K562 (cell line): ENCODE data around the gene MPND. TPM values are rescaled to one million over a fixed set of nuclear protein-coding genes. Genes with fewer than 3 reads are reported as not detected.

Experiments used
- ATAC-seq: fragments of 200-7000 bp; cut with Tn5 transposase; 3 replicates; pipeline ENCODE4 v1.9.1; 2020; ENCODE audit warnings: moderate library complexity
- BruUV-seq: library from RNA; stranded (reverse); fragments of 400-500 nt; replicated peaks from 2 replicates; lab custom pipeline; 2021; lab: Mats Ljungman, UMichigan
- CTCF ChIA-PET: fragments of 300-600 bp; formaldehyde crosslinking; extraction: SDS; loops from one replicate; lab custom pipeline; 2021; ENCODE audit warnings: low intra/inter-chr PET ratio; lab: Yijun Ruan, JAX
- POLR2A ChIA-PET: fragments of 300-600, 350-650 bp; sonication (Branson Sonifier 250); formaldehyde crosslinking; extraction: SDS; loops from one replicate; lab custom pipeline; 2021; ENCODE audit warnings: antibody characterized with exemption, inconsistent platforms; lab: Yijun Ruan, JAX
- DNase-seq, 4 experiments: peaks; one replicate each; pipeline versions ENCODE4 v3.0.0 to v3.0.0-alpha.2; 2011 to 2018; ENCODE audit warnings: low spot score in 3 of 4, mixed read lengths in 3 of 4; ENCODE audit errors: extremely low read depth in 1 of 4
- FAIRE-seq: peaks from 2 replicates; lab custom pipeline; 2011; peaks lifted over from hg19 to GRCh38; lab: Jason Lieb, UNC
- H2AFZ ChIP-seq: 2 replicates; pipeline ENCODE4 v1.6.0; 2011; ENCODE audit warnings: low read depth, low read length, control low read depth, inconsistent platforms
- H3K27ac ChIP-seq: fragments of 200-600 bp; 3 replicates; pipeline ENCODE4 v1.8.0; 2011; ENCODE audit warnings: low read depth, mild to moderate bottlenecking, control low read depth, inconsistent platforms, low read length, moderate library complexity, mixed read lengths; ENCODE audit errors: extremely low read depth
- H3K27me3 ChIP-seq, 2 experiments: fragments of 300-600 bp in 1 of 2; 2 replicates in 1 of 2; 3 replicates in 1 of 2; pipeline versions ENCODE4 v1.6.0 to v1.8.0; 2011; ENCODE audit warnings: inconsistent platforms in 2 of 2, low read length in 2 of 2, mild to moderate bottlenecking in 1 of 2, mixed read lengths in 1 of 2, moderate library complexity in 1 of 2; ENCODE audit not compliant: control insufficient read depth in 2 of 2, insufficient read depth in 2 of 2
- H3K36me3 ChIP-seq: fragments of 300-600 bp; 3 replicates; pipeline ENCODE4 v1.8.0; 2011; ENCODE audit warnings: mild to moderate bottlenecking, low read length, inconsistent platforms; ENCODE audit not compliant: control insufficient read depth, insufficient read depth
- H3K4me1 ChIP-seq, 2 experiments: fragments of 200-600 bp in 1 of 2; replicated peaks in 1 of 2; 2 replicates in 1 of 2; 3 replicates in 1 of 2; pipeline versions ENCODE4 v1.5.1 to v1.8.0; 2011; ENCODE audit warnings: inconsistent platforms in 2 of 2, low read length in 2 of 2, mild to moderate bottlenecking in 1 of 2, mixed read lengths in 1 of 2, moderate library complexity in 1 of 2; ENCODE audit not compliant: control insufficient read depth in 2 of 2, insufficient read depth in 2 of 2
- H3K4me2 ChIP-seq: 2 replicates; pipeline ENCODE4 v1.6.1; 2011; ENCODE audit warnings: low read length, control low read depth, inconsistent platforms, mixed read lengths; ENCODE audit not compliant: insufficient read depth
- H3K4me3 ChIP-seq: fragments of 200-600 bp; sonication (generic), shearing (Covaris generic); 2 replicates; pipeline ENCODE4 v1.5.1; 2016; ENCODE audit warnings: control low read depth, inconsistent platforms
- H3K79me2 ChIP-seq: fragments of 200-600 bp; 3 replicates; pipeline ENCODE4 v1.8.0; 2011; ENCODE audit warnings: low read length, inconsistent platforms; ENCODE audit not compliant: control insufficient read depth, insufficient read depth
- H3K9ac ChIP-seq, 2 experiments: 2 replicates each; pipeline versions ENCODE4 v1.6.0 to v1.6.1; 2011; ENCODE audit warnings: low read depth in 2 of 2, low read length in 2 of 2, control low read depth in 1 of 2, inconsistent platforms in 1 of 2, mild to moderate bottlenecking in 1 of 2, mixed read lengths in 1 of 2; ENCODE audit not compliant: insufficient read depth in 1 of 2
- H3K9me1 ChIP-seq: one replicate; pipeline ENCODE4 v1.6.0; 2011; ENCODE audit warnings: inconsistent platforms, mild to moderate bottlenecking, low read length, moderate library complexity; ENCODE audit not compliant: control insufficient read depth, insufficient read depth
- H3K9me3 ChIP-seq: replicated peaks from 2 replicates; pipeline ENCODE4 v1.5.1; 2011; ENCODE audit warnings: low read depth, low read length, inconsistent platforms; ENCODE audit not compliant: control insufficient read depth, insufficient read depth
- H4K20me1 ChIP-seq: replicated peaks from 2 replicates; pipeline ENCODE4 v1.6.1; 2011; ENCODE audit warnings: low read length, inconsistent platforms, mixed read lengths; ENCODE audit not compliant: control insufficient read depth, insufficient read depth
- CREM ChIP-seq: IDR thresholded peaks from 2 replicates; pipeline ENCODE4 v1.6.1; 2014; ENCODE audit warnings: antibody characterized with exemption, low read depth
- HNRNPLL ChIP-seq: fragments of 200-400 bp; formaldehyde crosslinking; IDR thresholded peaks from 2 replicates; pipeline ENCODE4 v1.6.1; 2017; ENCODE audit warnings: low read length, low read depth, mild to moderate bottlenecking; ENCODE audit not compliant: poor library complexity, severe bottlenecking
- ID3 ChIP-seq, 2 experiments: fragments of 250-450 bp in 1 of 2; fragments of 450-650 bp in 1 of 2; sonication (Bioruptor Pico) in 1 of 2; IDR thresholded peaks; 2 replicates each; pipeline versions ENCODE4 v1.6.1 to v1.8.0; 2016 to 2021; ENCODE audit warnings: mild to moderate bottlenecking in 2 of 2, moderate library complexity in 2 of 2, missing compliant biosample characterization in 1 of 2, missing genetic modification characterization in 1 of 2
- KDM1A ChIP-seq, 2 experiments: fragments of 450-650 bp; IDR thresholded peaks; 2 replicates each; pipeline ENCODE4 v1.6.1; 2016; ENCODE audit warnings: mild to moderate bottlenecking in 2 of 2
- KLF1 ChIP-seq: fragments of 450-650 bp; IDR thresholded peaks from 2 replicates; pipeline ENCODE4 v1.6.1; 2016; ENCODE audit warnings: missing genetic modification characterization, missing compliant biosample characterization
- MCM7 ChIP-seq, 2 experiments: fragments of 450-650 bp; IDR thresholded peaks; 2 replicates each; pipeline ENCODE4 v1.6.1; 2016 to 2018
- RFX1 ChIP-seq: fragments of 450-650 bp; IDR thresholded peaks from 2 replicates; pipeline ENCODE4 v1.6.1; 2016; ENCODE audit warnings: mild to moderate bottlenecking, moderate library complexity
- SP1 ChIP-seq: sonication (generic); formaldehyde crosslinking; IDR thresholded peaks from 2 replicates; pipeline ENCODE4 v1.8.1; 2022; ENCODE audit warnings: mild to moderate bottlenecking, missing genetic modification reagents
- ZNF512 ChIP-seq: IDR thresholded peaks from 2 replicates; pipeline ENCODE4 v1.6.1; 2016; ENCODE audit warnings: missing genetic modification characterization, missing compliant biosample characterization
- ZNF740 ChIP-seq, 3 experiments: fragments of 200-800 bp in 1 of 3; sonication (Bioruptor generic) in 1 of 3; sonication (generic) in 1 of 3; formaldehyde crosslinking in 1 of 3; IDR thresholded peaks; 2 replicates each; pipeline versions ENCODE4 v1.6.1 to v1.8.0; 2016 to 2022; ENCODE audit warnings: mild to moderate bottlenecking in 2 of 3, missing compliant biosample characterization in 2 of 3, missing genetic modification characterization in 2 of 3, missing genetic modification reagents in 1 of 3
- WGBS: fragments of 100-300 bp; shearing (Covaris generic); methylation state at CpG from one replicate; pipeline ENCODE4 v1.1.6; 2016; ENCODE audit warnings: low coverage, mixed read lengths; ENCODE audit not compliant: insufficient coverage; ENCODE audit errors: missing lambda C conversion rate; 5-methylcytosine and 5-hydroxymethylcytosine counted together
- in situ Hi-C: fragments of 300-500 bp; cut with MboI; formaldehyde crosslinking; loops from 4 replicates; pipeline ENCODE4 v1.15.0; 2018; ENCODE audit warnings: inconsistent platforms, mixed read lengths
- intact Hi-C: fragments of 100-400 bp; cut with micrococcal nuclease; formaldehyde crosslinking; loops from 2 replicates; pipeline ENCODE4 v1.14.2; 2022
- polyA plus RNA-seq, 8 experiments: library from polyadenylated mRNA; depleted of rRNA in 4 of 8; stranded (reverse) in 5 of 8; unstranded in 3 of 8; fragments of >200 nt; fragmentation: Nextera tagmentation in 2 of 8; fragmentation: Illumina TruSeq in 1 of 8; extraction: Ambion mirVana in 2 of 8; extraction: Trizol in 1 of 8; gene quantifications; 2 replicates each; pipeline versions ENCODE4 v1.2.1 to v1.2.3, GENCODE V29; 2011 to 2014; ENCODE audit warnings: inconsistent platforms in 1 of 8, missing spikeins in 1 of 8
- total RNA-seq, 7 experiments: library from RNA; depleted of rRNA in 6 of 7; stranded (reverse); fragments of >200 nt in 6 of 7; fragmentation: Illumina TruSeq in 2 of 7; extraction: Trizol in 2 of 7; gene quantifications; 2 replicates each; pipeline versions ENCODE4 v1.2.1 to v1.2.3, GENCODE V29; 2011 to 2021; ENCODE audit warnings: low replicate concordance in 1 of 7

MPND gene
- total and polyA plus RNA-seq, 9 of the 15 experiments (the other 6 are each of a cell fraction or from before 2014, with no cell fraction given): 0.25 to 14.0 (median 3.9) TPM

- no peak for TF ChIP-seq RFX1
- 0 out of 4 replicates have a peak, but pooled peaks of 1 of the 2 experiments have one; percentile 46 for TF ChIP-seq KDM1A (IDR thresholded peaks at IDR 0.05)
- no peak for TF ChIP-seq KLF1 (tag)
- peak; percentile 23 for TF ChIP-seq HNRNPLL
- TF ChIP-seq, all 486 proteins: peak for 2
- WGBS: 53% methylated on average over 13 of the region's 13 CpGs
- Histone ChIP-seq H3K4me3 (peak overlapping the region; percentile 54), H3K27ac (no peak overlapping the region), H3K27me3 (no peaks in the 10 kb centered on the region; a peak in 1 of 5 replicates), H3K4me1 (peaks cover 2 to 54% of the 10 kb centered on the region in 2 experiments; a peak in 3 of 5 replicates), H3K36me3 (peaks cover 4% of the 10 kb centered on the region), H3K4me2 (peak overlapping the region; percentile 93), H3K79me2 (peaks cover 19% of the 10 kb centered on the region), H3K9me3 (no peaks in the 10 kb centered on the region), H3K9ac (peak overlapping the region in 1 of 2 experiments; percentile 94; a peak in 2 of 4 replicates), H3K9me1 (no peaks in the 10 kb centered on the region), H2AFZ (peak overlapping the region; percentile 95), H4K20me1 (peaks cover 7% of the 10 kb centered on the region; the same call in 1 of the 2 replicates)
- no TSS peak for BruUV-seq
- in situ Hi-C loops: no loop called here
- FAIRE-seq: peak; percentile 77
- POLR2A ChIA-PET: interaction anchor here (0.7 kb wide), 2 partner anchors 11 to 57 kb away, joined by 3 read pairs; no protein-coding TSS in a partner anchor
- intact Hi-C loops: no loop called here
- DNase-seq: no peak
- CTCF ChIA-PET: no interaction called here
- ATAC-seq: no peak
Observed at GRCh38 chr19:4326215-4326836, 17.0 kb upstream of the MPND start.

- 1% methylated on average over 32 of the region's 33 CpGs for whole genome bisulfite sequencing
- H3K9me1 ChIP-seq: no peaks in the 10 kb centered on the region
- peak; percentile 76 to 86 (median 84) for DNase-seq
- peaks cover 2 to 54% of the 10 kb centered on the region in 2 experiments; a peak in 3 of 5 replicates for H3K4me1 ChIP-seq
- H3K27me3 ChIP-seq: no peaks in the 10 kb centered on the region; a peak in 1 of 5 replicates
- no peaks in the 10 kb centered on the region for H3K9me3 ChIP-seq
- H3K4me2 ChIP-seq: peak overlapping the region; percentile 93
- peak overlapping the region; percentile 54 for H3K4me3 ChIP-seq
- in situ Hi-C loops: no loop called here
- peaks cover 19% of the 10 kb centered on the region for H3K79me2 ChIP-seq
- peaks cover 4% of the 10 kb centered on the region for H3K36me3 ChIP-seq
- ChIA-PET POLR2A (interaction anchor here (0.7 kb wide), 2 partner anchors 11 to 58 kb away, joined by 3 read pairs; no protein-coding TSS in a partner anchor), CTCF (no interaction called here)
- intact Hi-C loops: no loop called here
- peaks cover 7% of the 10 kb centered on the region; the same call in 1 of the 2 replicates for H4K20me1 ChIP-seq
- peak overlapping the region; percentile 66 to 94 for H3K9ac ChIP-seq
- peak; percentile 16 for ATAC-seq
- H2AFZ ChIP-seq: peak overlapping the region; percentile 95
- BruUV-seq: TSS peak; percentile 83
- FAIRE-seq: no peak
- peak overlapping the region; percentile 72 for H3K27ac ChIP-seq
- TF ChIP-seq ZNF512 (no peak), SP1 (peak; percentile 55; the same call in 1 of the 2 replicates), ID3 (CRISPR knock-in tag; IDR thresholded peaks at IDR 0.05) (no peak), ID3 (tag; IDR thresholded peaks at IDR 0.05) (peak; percentile 79; the same call in 1 of the 2 replicates), ZNF740 (CRISPR knock-in tag; IDR thresholded peaks at IDR 0.05) (peak; percentile 80; the same call in 1 of the 2 replicates), ZNF740 (tag; IDR thresholded peaks at IDR 0.05) (no peak), CREM (peak; percentile 81), MCM7 (IDR thresholded peaks at IDR 0.05) (no peak)
Observed at GRCh38 chr19:4326837-4327251, 16.5 kb upstream of the MPND start.
